ENCODE data around the gene TRIM69.

DNA sequence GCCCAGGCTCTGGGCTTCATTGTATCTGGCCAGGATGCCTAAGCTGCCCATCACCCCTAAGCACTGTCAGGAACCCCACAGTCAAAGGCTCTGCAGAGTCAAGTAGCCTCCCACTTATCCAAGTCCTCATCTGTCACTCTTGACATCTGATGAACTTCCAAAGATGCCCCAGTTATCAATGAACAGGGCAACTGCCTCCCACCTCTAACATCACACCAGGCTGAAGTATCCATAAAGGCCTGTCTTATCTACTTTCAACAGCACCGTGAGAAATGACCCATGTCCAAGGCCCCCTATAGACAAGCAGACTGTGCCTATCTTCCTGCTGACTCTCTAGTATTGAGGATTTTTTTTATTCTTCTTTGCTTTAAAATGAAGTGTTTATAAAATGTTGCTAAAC, 56.4 kb downstream of the TRIM69 start:
- TF ChIP-seq, protein P1, sequence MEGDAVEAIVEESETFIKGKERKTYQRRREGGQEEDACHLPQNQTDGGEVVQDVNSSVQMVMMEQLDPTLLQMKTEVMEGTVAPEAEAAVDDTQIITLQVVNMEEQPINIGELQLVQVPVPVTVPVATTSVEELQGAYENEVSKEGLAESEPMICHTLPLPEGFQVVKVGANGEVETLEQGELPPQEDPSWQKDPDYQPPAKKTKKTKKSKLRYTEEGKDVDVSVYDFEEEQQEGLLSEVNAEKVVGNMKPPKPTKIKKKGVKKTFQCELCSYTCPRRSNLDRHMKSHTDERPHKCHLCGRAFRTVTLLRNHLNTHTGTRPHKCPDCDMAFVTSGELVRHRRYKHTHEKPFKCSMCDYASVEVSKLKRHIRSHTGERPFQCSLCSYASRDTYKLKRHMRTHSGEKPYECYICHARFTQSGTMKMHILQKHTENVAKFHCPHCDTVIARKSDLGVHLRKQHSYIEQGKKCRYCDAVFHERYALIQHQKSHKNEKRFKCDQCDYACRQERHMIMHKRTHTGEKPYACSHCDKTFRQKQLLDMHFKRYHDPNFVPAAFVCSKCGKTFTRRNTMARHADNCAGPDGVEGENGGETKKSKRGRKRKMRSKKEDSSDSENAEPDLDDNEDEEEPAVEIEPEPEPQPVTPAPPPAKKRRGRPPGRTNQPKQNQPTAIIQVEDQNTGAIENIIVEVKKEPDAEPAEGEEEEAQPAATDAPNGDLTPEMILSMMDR (conservative IDR thresholded peaks at IDR 0.05; ENCODE audit: low read depth in 2 of 2): no peak
- TF ChIP-seq EZH2 (IDR thresholded peaks at IDR 0.05; ENCODE audit: low read depth, unreplicated experiment): no peak
- TF ChIP-seq JUNB (IDR thresholded peaks at IDR 0.05; ENCODE audit: unreplicated experiment): no peak
- no peak for TF ChIP-seq EZH2phosphoT487 (IDR thresholded peaks at IDR 0.05; ENCODE audit: unreplicated experiment)
- TF ChIP-seq POLR2AphosphoS5 (IDR thresholded peaks at IDR 0.05; ENCODE audit: low read depth): no peak

Measured in GM23338 (cell line).